Measurements from ENCODE around the gene ANTXRL.
A peak's percentile ranks its signal among the peaks of the same experiment; 100 is the strongest.
"Not testable (repeated sequence)": the region's sequence is repeated elsewhere in the genome, so short reads cannot be mapped to it uniquely, and the experiment has no call there.

Gene ANTXRL

GRCh38 chr10:46255801-46256747, 30.7 kb upstream of the ANTXRL start:
- peak; percentile 46 for TF ChIP-seq CTCF (IDR thresholded peaks at IDR 0.05; ENCODE audit: borderline replicate concordance, control extremely low read depth, extremely low read depth, insufficient read depth, missing control alignments)
- peak; percentile 62 for DNase-seq (ENCODE audit: low spot score)
- in situ Hi-C loops (cut with MboI; ENCODE audit: low sequenced_read_pairs, unreplicated experiment): no loop called here

- in situ Hi-C loops (cut with MboI; ENCODE audit: low sequenced_read_pairs, unreplicated experiment): no loop called here
Observed at GRCh38 chr10:46257099-46257498, 29.7 kb upstream of the ANTXRL start.

GRCh38 chr10:46262906-46263560, 23.8 kb upstream of the ANTXRL start:
- in situ Hi-C loops (cut with MboI; ENCODE audit: low sequenced_read_pairs, unreplicated experiment): not testable (repeated sequence)

More at GRCh38 chr10:46257099-46257498, 29.7 kb upstream of the ANTXRL start:
- no peak for TF ChIP-seq CTCF (IDR thresholded peaks at IDR 0.05; ENCODE audit: borderline replicate concordance, control extremely low read depth, extremely low read depth, insufficient read depth, missing control alignments)
- DNase-seq (ENCODE audit: low spot score): no peak

GRCh38 chr10:46263831-46264268, 22.9 kb upstream of the ANTXRL start:
- TF ChIP-seq CTCF (IDR thresholded peaks at IDR 0.05; ENCODE audit: borderline replicate concordance, control extremely low read depth, extremely low read depth, insufficient read depth, missing control alignments): no peak
- in situ Hi-C loops (cut with MboI; ENCODE audit: low sequenced_read_pairs, unreplicated experiment): no loop called here
- no peak for DNase-seq (ENCODE audit: low spot score)

More at GRCh38 chr10:46262906-46263560, 23.8 kb upstream of the ANTXRL start:
- DNase-seq (ENCODE audit: low spot score): not testable (repeated sequence)

GRCh38 chr10:46264336-46264735, 22.5 kb upstream of the ANTXRL start:
- no peak for DNase-seq (ENCODE audit: low spot score)
- no peak for TF ChIP-seq CTCF (IDR thresholded peaks at IDR 0.05; ENCODE audit: borderline replicate concordance, control extremely low read depth, extremely low read depth, insufficient read depth, missing control alignments)
- in situ Hi-C loops (cut with MboI; ENCODE audit: low sequenced_read_pairs, unreplicated experiment): no loop called here

- in situ Hi-C loops (cut with MboI; ENCODE audit: low sequenced_read_pairs, unreplicated experiment): no loop called here
- no peak for DNase-seq (ENCODE audit: low spot score)
- TF ChIP-seq CTCF (IDR thresholded peaks at IDR 0.05; ENCODE audit: borderline replicate concordance, control extremely low read depth, extremely low read depth, insufficient read depth, missing control alignments): no peak
Observed at GRCh38 chr10:46264737-46265368, 21.9 kb upstream of the ANTXRL start.

GRCh38 chr10:46265566-46266305, 21.1 kb upstream of the ANTXRL start:
- DNase-seq (ENCODE audit: low spot score); in situ Hi-C loops (cut with MboI; ENCODE audit: low sequenced_read_pairs, unreplicated experiment): not testable (repeated sequence)

Measured in GM13976 (cell line).